ENCODE data around the gene NCK2. TPM values are rescaled to one million over a fixed set of nuclear protein-coding genes. Genes with fewer than 3 reads are reported as not detected.

The NCK2 gene
- total RNA-seq, 6 experiments from 2014 or later: 18.6 to 20.2 (median 19.8) TPM

GRCh38 chr2:105890111-105890510, 145.4 kb downstream of the NCK2 start:
- H3K27me3 Mint-ChIP-seq (ENCODE audit: insufficient read depth): no peaks in the 10 kb centered on the region
- no peak for TF ChIP-seq CTCF (IDR thresholded peaks at IDR 0.05)
- H3K36me3 Mint-ChIP-seq (ENCODE audit: low read depth): peaks cover 11% of the 10 kb centered on the region
- peaks cover 9% of the 10 kb centered on the region for H3K9me3 Mint-ChIP-seq
- H3K4me1 Mint-ChIP-seq (ENCODE audit: low read depth): peaks cover 31% of the 10 kb centered on the region
- no peak overlapping the region for H3K4me3 Mint-ChIP-seq
- DNase-seq: no peak
- no peak overlapping the region for H3K27ac Mint-ChIP-seq

GRCh38 chr2:105890856-105891255, 146.1 kb downstream of the NCK2 start:
- no peak for TF ChIP-seq CTCF (IDR thresholded peaks at IDR 0.05)
- Mint-ChIP-seq H3K27me3 (ENCODE audit: insufficient read depth) (no peaks in the 10 kb centered on the region), H3K9me3 (peaks cover 9% of the 10 kb centered on the region), H3K4me3 (no peak overlapping the region), H3K4me1 (ENCODE audit: low read depth) (peaks cover 26% of the 10 kb centered on the region), H3K27ac (no peak overlapping the region), H3K36me3 (ENCODE audit: low read depth) (peaks cover 11% of the 10 kb centered on the region)
- DNase-seq: no peak

GRCh38 chr2:105893011-105893995, 148.6 kb downstream of the NCK2 start:
- Mint-ChIP-seq H3K27ac (no peak overlapping the region), H3K36me3 (ENCODE audit: low read depth) (peaks cover 7% of the 10 kb centered on the region), H3K9me3 (peaks cover 5% of the 10 kb centered on the region), H3K27me3 (ENCODE audit: insufficient read depth) (peaks cover 1% of the 10 kb centered on the region; the same call in 1 of the 2 replicates), H3K4me1 (ENCODE audit: low read depth) (peaks cover 2% of the 10 kb centered on the region; the same call in 1 of the 2 replicates), H3K4me3 (no peak overlapping the region)
- DNase-seq: no peak
- TF ChIP-seq CTCF (IDR thresholded peaks at IDR 0.05): no peak

- no peaks in the 10 kb centered on the region for H3K4me1 Mint-ChIP-seq (ENCODE audit: low read depth)
- H3K27ac Mint-ChIP-seq: no peak overlapping the region
- TF ChIP-seq CTCF (IDR thresholded peaks at IDR 0.05): no peak
- peaks cover 1% of the 10 kb centered on the region for H3K27me3 Mint-ChIP-seq (ENCODE audit: insufficient read depth)
- peaks cover 5% of the 10 kb centered on the region; the same call in 1 of the 2 replicates for H3K9me3 Mint-ChIP-seq
- peaks cover 5% of the 10 kb centered on the region for H3K36me3 Mint-ChIP-seq (ENCODE audit: low read depth)
- no peak overlapping the region for H3K4me3 Mint-ChIP-seq
- DNase-seq: no peak
Observed at GRCh38 chr2:105894327-105894944, 149.7 kb downstream of the NCK2 start.

GRCh38 chr2:105895990-105896764, 151.5 kb downstream of the NCK2 start:
- H3K4me3 Mint-ChIP-seq: no peak overlapping the region

More at GRCh38 chr2:105895990-105896764, 151.5 kb downstream of the NCK2 start:
- peaks cover 1% of the 10 kb centered on the region for H3K27me3 Mint-ChIP-seq (ENCODE audit: insufficient read depth)
- no peak overlapping the region for H3K27ac Mint-ChIP-seq
- DNase-seq: no peak
- no peak for TF ChIP-seq CTCF (IDR thresholded peaks at IDR 0.05)
- H3K36me3 Mint-ChIP-seq (ENCODE audit: low read depth): peaks cover 11% of the 10 kb centered on the region
- no peaks in the 10 kb centered on the region for H3K4me1 Mint-ChIP-seq (ENCODE audit: low read depth)
- H3K9me3 Mint-ChIP-seq: peaks cover 12% of the 10 kb centered on the region; the same call in 1 of the 2 replicates

Measured in HFFc6 (cell line).